Prostate gland (tissue), 2 donors: ENCODE measurements around the gene MYH15.

Experiments
- POLR2A ChIP-seq: fragments of 450-650 bp; IDR thresholded peaks from one replicate; pipeline ENCODE4 v1.6.1; 2016; ENCODE audit warnings: antibody characterized with exemption, mild to moderate bottlenecking
- POLR2AphosphoS5 ChIP-seq: sonication (generic); formaldehyde crosslinking; IDR thresholded peaks from one replicate; pipeline ENCODE4 v1.6.1; 2017; ENCODE audit warnings: antibody characterized with exemption
- TF ChIP-seq, protein P1 (sequence below), 4 experiments: fragments of 200-600 bp in 2 of 4; fragments of 450-650 bp in 2 of 4; sonication (generic) in 2 of 4; IDR thresholded peaks; 1 replicate in 3 of 4; 2 replicates in 1 of 4; pipeline ENCODE4 v1.5.1; 2016 to 2019; ENCODE audit warnings: antibody characterized with exemption in 4 of 4, mild to moderate bottlenecking in 2 of 4, moderate library complexity in 2 of 4

DNA sequence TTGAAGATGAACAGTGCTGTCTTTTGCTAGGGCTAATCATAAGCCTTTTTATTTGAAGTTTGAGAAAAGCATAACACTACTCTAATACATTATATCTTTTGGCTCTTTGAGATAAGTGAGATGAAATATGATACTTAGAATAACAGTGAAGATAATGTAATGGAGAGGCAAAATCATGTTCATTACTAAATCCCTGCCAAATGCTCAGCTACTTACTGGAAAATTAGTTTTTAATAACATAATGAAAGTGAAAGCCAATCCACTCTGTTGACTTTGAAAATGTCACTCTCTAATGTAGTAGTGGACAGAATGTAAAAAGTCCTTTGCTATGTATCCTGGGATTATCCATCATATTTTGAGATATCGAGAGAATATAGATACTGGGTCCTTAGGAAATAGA, 35.9 kb upstream of the MYH15 start:
- TF ChIP-seq, protein P1, sequence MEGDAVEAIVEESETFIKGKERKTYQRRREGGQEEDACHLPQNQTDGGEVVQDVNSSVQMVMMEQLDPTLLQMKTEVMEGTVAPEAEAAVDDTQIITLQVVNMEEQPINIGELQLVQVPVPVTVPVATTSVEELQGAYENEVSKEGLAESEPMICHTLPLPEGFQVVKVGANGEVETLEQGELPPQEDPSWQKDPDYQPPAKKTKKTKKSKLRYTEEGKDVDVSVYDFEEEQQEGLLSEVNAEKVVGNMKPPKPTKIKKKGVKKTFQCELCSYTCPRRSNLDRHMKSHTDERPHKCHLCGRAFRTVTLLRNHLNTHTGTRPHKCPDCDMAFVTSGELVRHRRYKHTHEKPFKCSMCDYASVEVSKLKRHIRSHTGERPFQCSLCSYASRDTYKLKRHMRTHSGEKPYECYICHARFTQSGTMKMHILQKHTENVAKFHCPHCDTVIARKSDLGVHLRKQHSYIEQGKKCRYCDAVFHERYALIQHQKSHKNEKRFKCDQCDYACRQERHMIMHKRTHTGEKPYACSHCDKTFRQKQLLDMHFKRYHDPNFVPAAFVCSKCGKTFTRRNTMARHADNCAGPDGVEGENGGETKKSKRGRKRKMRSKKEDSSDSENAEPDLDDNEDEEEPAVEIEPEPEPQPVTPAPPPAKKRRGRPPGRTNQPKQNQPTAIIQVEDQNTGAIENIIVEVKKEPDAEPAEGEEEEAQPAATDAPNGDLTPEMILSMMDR (IDR thresholded peaks at IDR 0.05): no peak
- TF ChIP-seq POLR2AphosphoS5: no peak
- TF ChIP-seq POLR2A: no peak
